ENCODE data around the gene COLGALT1. TPM values are rescaled to one million over a fixed set of nuclear protein-coding genes. Genes with fewer than 3 reads are reported as not detected.
A peak's percentile ranks its signal among the peaks of the same experiment; 100 is the strongest.

The COLGALT1 gene
- total RNA-seq, 1 donor from 2014 or later = 115 TPM

GRCh38 chr19:17522988-17523872, 32.2 kb upstream of the COLGALT1 start:
- Mint-ChIP-seq H3K4me1 (ENCODE audit: low read depth) (peaks cover 14% of the 10 kb centered on the region), H3K36me3 (ENCODE audit: low read depth) (peaks cover 6% of the 10 kb centered on the region), H3K27me3 (ENCODE audit: insufficient read depth) (peaks cover 4% of the 10 kb centered on the region), H3K4me3 (peak overlapping the region; percentile 48), H3K9me3 (no peaks in the 10 kb centered on the region), H3K27ac (peak overlapping the region; percentile 71)
- intact Hi-C loops (cut with micrococcal nuclease) = loop anchor here (1.0 kb wide), 1 partner anchor 16 kb away; no protein-coding TSS in a partner anchor
- peak; percentile 36 for DNase-seq (ENCODE audit: low spot score)

GRCh38 chr19:17524651-17525050, 30.8 kb upstream of the COLGALT1 start:
- Mint-ChIP-seq H3K4me3 (no peak overlapping the region), H3K9me3 (peaks cover 8% of the 10 kb centered on the region), H3K27ac (peak overlapping the region; percentile 29), H3K27me3 (ENCODE audit: insufficient read depth) (peaks cover 4% of the 10 kb centered on the region), H3K4me1 (ENCODE audit: low read depth) (peaks cover 14% of the 10 kb centered on the region), H3K36me3 (ENCODE audit: low read depth) (peaks cover 3% of the 10 kb centered on the region)
- DNase-seq (ENCODE audit: low spot score) = no peak
- intact Hi-C loops (cut with micrococcal nuclease) = no loop called here

GRCh38 chr19:17525141-17525540, 30.3 kb upstream of the COLGALT1 start:
- DNase-seq (ENCODE audit: low spot score) = no peak
- peaks cover 14% of the 10 kb centered on the region for H3K4me1 Mint-ChIP-seq (ENCODE audit: low read depth)
- H3K36me3 Mint-ChIP-seq (ENCODE audit: low read depth) = peaks cover 3% of the 10 kb centered on the region
- H3K4me3 Mint-ChIP-seq = no peak overlapping the region
- peaks cover 4% of the 10 kb centered on the region for H3K27me3 Mint-ChIP-seq (ENCODE audit: insufficient read depth)
- H3K27ac Mint-ChIP-seq = no peak overlapping the region
- H3K9me3 Mint-ChIP-seq = peaks cover 8% of the 10 kb centered on the region
- intact Hi-C loops (cut with micrococcal nuclease) = no loop called here

- intact Hi-C loops (cut with micrococcal nuclease) = no loop called here
- peaks cover 14% of the 10 kb centered on the region for H3K4me1 Mint-ChIP-seq (ENCODE audit: low read depth)
- no peaks in the 10 kb centered on the region for H3K36me3 Mint-ChIP-seq (ENCODE audit: low read depth)
- DNase-seq (ENCODE audit: low spot score) = no peak
- H3K27ac Mint-ChIP-seq = no peak overlapping the region
- H3K27me3 Mint-ChIP-seq (ENCODE audit: insufficient read depth) = peaks cover 2% of the 10 kb centered on the region
- no peak overlapping the region for H3K4me3 Mint-ChIP-seq
- peaks cover 8% of the 10 kb centered on the region for H3K9me3 Mint-ChIP-seq
These were observed 28.5 kb upstream of the COLGALT1 start for GRCh38 chr19:17526922-17527321.

GRCh38 chr19:17527326-17527725, 28.1 kb upstream of the COLGALT1 start:
- H3K36me3 Mint-ChIP-seq (ENCODE audit: low read depth) = no peaks in the 10 kb centered on the region
- H3K4me3 Mint-ChIP-seq = no peak overlapping the region
- H3K4me1 Mint-ChIP-seq (ENCODE audit: low read depth) = peaks cover 14% of the 10 kb centered on the region

GRCh38 chr19:17528610-17529009, 26.8 kb upstream of the COLGALT1 start:
- intact Hi-C loops (cut with micrococcal nuclease) = no loop called here
- DNase-seq (ENCODE audit: low spot score) = no peak
- H3K9me3 Mint-ChIP-seq = peaks cover 8% of the 10 kb centered on the region
- no peaks in the 10 kb centered on the region for H3K36me3 Mint-ChIP-seq (ENCODE audit: low read depth)
- no peak overlapping the region for H3K27ac Mint-ChIP-seq
- peaks cover 5% of the 10 kb centered on the region for H3K4me1 Mint-ChIP-seq (ENCODE audit: low read depth)
- H3K27me3 Mint-ChIP-seq (ENCODE audit: insufficient read depth) = peaks cover 4% of the 10 kb centered on the region
- H3K4me3 Mint-ChIP-seq = no peak overlapping the region

More at GRCh38 chr19:17527326-17527725, 28.1 kb upstream of the COLGALT1 start:
- Mint-ChIP-seq H3K27me3 (ENCODE audit: insufficient read depth) (peaks cover 2% of the 10 kb centered on the region), H3K9me3 (peaks cover 8% of the 10 kb centered on the region), H3K27ac (no peak overlapping the region)
- no peak for DNase-seq (ENCODE audit: low spot score)
- intact Hi-C loops (cut with micrococcal nuclease) = no loop called here

- peaks cover 8% of the 10 kb centered on the region for H3K9me3 Mint-ChIP-seq
- no peak for DNase-seq (ENCODE audit: low spot score)
- no peaks in the 10 kb centered on the region for H3K36me3 Mint-ChIP-seq (ENCODE audit: low read depth)
- intact Hi-C loops (cut with micrococcal nuclease) = no loop called here
- H3K4me3 Mint-ChIP-seq = no peak overlapping the region
- H3K27me3 Mint-ChIP-seq (ENCODE audit: insufficient read depth) = peaks cover 4% of the 10 kb centered on the region
- no peaks in the 10 kb centered on the region for H3K4me1 Mint-ChIP-seq (ENCODE audit: low read depth)
- no peak overlapping the region for H3K27ac Mint-ChIP-seq
These were observed 25.9 kb upstream of the COLGALT1 start for GRCh38 chr19:17529239-17530158.

- intact Hi-C loops (cut with micrococcal nuclease) = no loop called here
- H3K36me3 Mint-ChIP-seq (ENCODE audit: low read depth) = no peaks in the 10 kb centered on the region
These were observed 24.9 kb upstream of the COLGALT1 start for GRCh38 chr19:17530586-17530985.

GRCh38 chr19:17532116-17532515, 23.3 kb upstream of the COLGALT1 start:
- H3K27ac Mint-ChIP-seq = no peak overlapping the region
- intact Hi-C loops (cut with micrococcal nuclease) = no loop called here
- peaks cover 4% of the 10 kb centered on the region for H3K27me3 Mint-ChIP-seq (ENCODE audit: insufficient read depth)
- H3K4me1 Mint-ChIP-seq (ENCODE audit: low read depth) = no peaks in the 10 kb centered on the region
- DNase-seq (ENCODE audit: low spot score) = no peak
- no peak overlapping the region for H3K4me3 Mint-ChIP-seq
- no peaks in the 10 kb centered on the region for H3K36me3 Mint-ChIP-seq (ENCODE audit: low read depth)
- peaks cover 8% of the 10 kb centered on the region for H3K9me3 Mint-ChIP-seq

More at GRCh38 chr19:17530586-17530985, 24.9 kb upstream of the COLGALT1 start:
- no peak overlapping the region for H3K4me3 Mint-ChIP-seq
- peaks cover 8% of the 10 kb centered on the region for H3K9me3 Mint-ChIP-seq
- DNase-seq (ENCODE audit: low spot score) = no peak
- H3K4me1 Mint-ChIP-seq (ENCODE audit: low read depth) = no peaks in the 10 kb centered on the region
- H3K27me3 Mint-ChIP-seq (ENCODE audit: insufficient read depth) = peaks cover 4% of the 10 kb centered on the region
- no peak overlapping the region for H3K27ac Mint-ChIP-seq

GRCh38 chr19:17532557-17532956, 22.9 kb upstream of the COLGALT1 start:
- no peaks in the 10 kb centered on the region for H3K36me3 Mint-ChIP-seq (ENCODE audit: low read depth)
- intact Hi-C loops (cut with micrococcal nuclease) = no loop called here
- H3K9me3 Mint-ChIP-seq = peaks cover 8% of the 10 kb centered on the region
- DNase-seq (ENCODE audit: low spot score) = no peak
- H3K27ac Mint-ChIP-seq = no peak overlapping the region
- H3K4me1 Mint-ChIP-seq (ENCODE audit: low read depth) = no peaks in the 10 kb centered on the region
- no peak overlapping the region for H3K4me3 Mint-ChIP-seq
- peaks cover 4% of the 10 kb centered on the region for H3K27me3 Mint-ChIP-seq (ENCODE audit: insufficient read depth)

- Mint-ChIP-seq H3K36me3 (ENCODE audit: low read depth) (no peaks in the 10 kb centered on the region), H3K4me3 (no peak overlapping the region), H3K9me3 (no peaks in the 10 kb centered on the region), H3K27me3 (ENCODE audit: insufficient read depth) (peaks cover 10% of the 10 kb centered on the region), H3K27ac (no peak overlapping the region), H3K4me1 (ENCODE audit: low read depth) (peaks cover 11% of the 10 kb centered on the region)
- no peak for DNase-seq (ENCODE audit: low spot score)
- intact Hi-C loops (cut with micrococcal nuclease) = loop anchor here (5.0 kb wide), 1 partner anchor 218 kb away; the partner anchor contains the start of gene FCHO1
These were observed 20.7 kb upstream of the COLGALT1 start for GRCh38 chr19:17534767-17535166.

GRCh38 chr19:17536955-17537354, 18.5 kb upstream of the COLGALT1 start:
- no peak for DNase-seq (ENCODE audit: low spot score)
- intact Hi-C loops (cut with micrococcal nuclease) = loop anchor here (5.0 kb wide), 1 partner anchor 215 kb away; the partner anchor contains the start of gene FCHO1
- H3K4me3 Mint-ChIP-seq = no peak overlapping the region
- no peaks in the 10 kb centered on the region for H3K9me3 Mint-ChIP-seq
- H3K27ac Mint-ChIP-seq = no peak overlapping the region
- H3K27me3 Mint-ChIP-seq (ENCODE audit: insufficient read depth) = peaks cover 10% of the 10 kb centered on the region
- H3K4me1 Mint-ChIP-seq (ENCODE audit: low read depth) = peaks cover 11% of the 10 kb centered on the region
- no peaks in the 10 kb centered on the region for H3K36me3 Mint-ChIP-seq (ENCODE audit: low read depth)

All from activated T-helper 1 cell treated with anti-CD3 and anti-CD28 coated beads, Interleukin-12 subunit alpha, Interleukin-12 subunit beta, Interleukin-2, Interleukin-4 antibody, amounts not matched to agents 30 ng/mL and 10 ng/mL and 1 ng/mL, durations not matched to agents 14 hours and 24 hours and 36 hours (primary cell).